Measurements from ENCODE around the gene STH.

- TF ChIP-seq CTCF (IDR thresholded peaks at IDR 0.05) (no peak), EZH2 (IDR thresholded peaks at IDR 0.05) (no peak), EZH2phosphoT487 (IDR thresholded peaks at IDR 0.05) (no peak)
Observed at GRCh38 chr17:45958307-45958706, 40.7 kb upstream of the STH start.

Data from neural progenitor cell (in vitro differentiated cells).